OCI-LY3 (cell line): ENCODE results near the gene HTR2A.

Source experiments
- CTCF ChIP-seq: fragments of 200-600, 300-600 bp; sonication (generic); IDR thresholded peaks from 2 replicates; pipeline ENCODE4 v1.5.1; 2014; ENCODE audit warnings: antibody characterized with exemption, low read length, low read depth
- EZH2phosphoT487 ChIP-seq: fragments of 200-600 bp; shearing (Covaris generic); IDR thresholded peaks from 2 replicates; pipeline ENCODE4 v1.6.1; 2018; ENCODE audit warnings: antibody characterized with exemption, mixed run types, low read depth

GRCh38 chr13:46895381-46895780 is 1.5 kb downstream of the HTR2A start:
- TF ChIP-seq CTCF, result no peak
- no peak for TF ChIP-seq EZH2phosphoT487
